Measurements from ENCODE around the gene NUDT16L1.

Gene NUDT16L1

DNA sequence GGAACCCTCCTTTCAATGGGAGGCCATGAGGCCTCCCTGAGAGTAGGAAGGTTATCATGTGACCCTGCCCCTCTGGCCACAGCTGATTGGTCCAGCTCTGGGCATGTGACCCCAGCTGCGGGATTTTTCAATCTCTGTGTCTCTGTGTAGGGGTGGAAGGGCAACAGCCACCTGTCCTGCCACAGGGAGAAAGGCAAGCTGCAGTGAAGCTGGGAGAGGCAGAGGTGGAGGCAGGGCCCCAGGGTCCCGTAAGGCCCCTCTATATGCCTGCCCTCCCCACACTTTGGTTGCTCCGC, 51.9 kb downstream of the NUDT16L1 start:
- H3K9me3 ChIP-seq (replicated peaks; ENCODE audit: insufficient read depth, low read length): no peaks in the 10 kb centered on the region
- H3K27me3 ChIP-seq (replicated peaks; ENCODE audit: insufficient read depth, low read length): no peaks in the 10 kb centered on the region
- peaks cover 16% of the 10 kb centered on the region for H3K4me1 ChIP-seq (ENCODE audit: low read length)
- no peak overlapping the region for H3K4me3 ChIP-seq (ENCODE audit: low read length)
- no peak overlapping the region for H3K4me2 ChIP-seq (ENCODE audit: low read depth, low read length)
- DNase-seq: no peak
- H2AFZ ChIP-seq (ENCODE audit: low read length): no peak overlapping the region
- H3F3A ChIP-seq (ENCODE audit: insufficient read depth, low read length): peaks cover 15% of the 10 kb centered on the region; the same call in 1 of the 2 replicates
- H3K9me2 ChIP-seq (replicated peaks; ENCODE audit: insufficient read depth, low read length): no peaks in the 10 kb centered on the region
- no peaks in the 10 kb centered on the region for H3K36me3 ChIP-seq (replicated peaks; ENCODE audit: insufficient read depth, low read length)
- no peaks in the 10 kb centered on the region for H3K79me2 ChIP-seq (ENCODE audit: low read length)
- H3K9ac ChIP-seq (ENCODE audit: low read length): no peak overlapping the region
- TF ChIP-seq EZH2phosphoT487 (IDR thresholded peaks at IDR 0.05; ENCODE audit: low read length) (no peak), EZH2 (optimal IDR thresholded peaks at IDR 0.05; ENCODE audit: low read depth, low read length) (no peak)
- TF ChIP-seq, protein P1, sequence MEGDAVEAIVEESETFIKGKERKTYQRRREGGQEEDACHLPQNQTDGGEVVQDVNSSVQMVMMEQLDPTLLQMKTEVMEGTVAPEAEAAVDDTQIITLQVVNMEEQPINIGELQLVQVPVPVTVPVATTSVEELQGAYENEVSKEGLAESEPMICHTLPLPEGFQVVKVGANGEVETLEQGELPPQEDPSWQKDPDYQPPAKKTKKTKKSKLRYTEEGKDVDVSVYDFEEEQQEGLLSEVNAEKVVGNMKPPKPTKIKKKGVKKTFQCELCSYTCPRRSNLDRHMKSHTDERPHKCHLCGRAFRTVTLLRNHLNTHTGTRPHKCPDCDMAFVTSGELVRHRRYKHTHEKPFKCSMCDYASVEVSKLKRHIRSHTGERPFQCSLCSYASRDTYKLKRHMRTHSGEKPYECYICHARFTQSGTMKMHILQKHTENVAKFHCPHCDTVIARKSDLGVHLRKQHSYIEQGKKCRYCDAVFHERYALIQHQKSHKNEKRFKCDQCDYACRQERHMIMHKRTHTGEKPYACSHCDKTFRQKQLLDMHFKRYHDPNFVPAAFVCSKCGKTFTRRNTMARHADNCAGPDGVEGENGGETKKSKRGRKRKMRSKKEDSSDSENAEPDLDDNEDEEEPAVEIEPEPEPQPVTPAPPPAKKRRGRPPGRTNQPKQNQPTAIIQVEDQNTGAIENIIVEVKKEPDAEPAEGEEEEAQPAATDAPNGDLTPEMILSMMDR (IDR thresholded peaks at IDR 0.05; ENCODE audit: low read length): no peak
- H3K27ac ChIP-seq (ENCODE audit: low read length): no peak overlapping the region
- no peaks in the 10 kb centered on the region for H4K20me1 ChIP-seq (ENCODE audit: insufficient read depth, low read length)
